Ramos (cell line): Measurements from ENCODE around the gene ATP1B2.

Experiments
- in situ Hi-C: fragments of 300-500 bp; cut with MboI; formaldehyde crosslinking; loops from one replicate; pipeline ENCODE4 v1.14.3; 2022; ENCODE audit warnings: low sequenced_read_pairs; ENCODE audit not compliant: unreplicated experiment

The ATP1B2 gene

GRCh38 chr17:7677388-7678067, 26.8 kb downstream of the ATP1B2 start:
- in situ Hi-C loops = no loop called here

GRCh38 chr17:7684851-7685532, 34.3 kb downstream of the ATP1B2 start:
- in situ Hi-C loops = no loop called here

GRCh38 chr17:7685533-7686221, 35.0 kb downstream of the ATP1B2 start:
- in situ Hi-C loops = no loop called here

GRCh38 chr17:7686222-7687071, 35.7 kb downstream of the ATP1B2 start:
- in situ Hi-C loops = no loop called here

GRCh38 chr17:7687072-7687907, 36.6 kb downstream of the ATP1B2 start, which contains the start of gene TP53:
TSS of gene TP53 (minus strand) at chr17:7687490. CDS start at chr17:7676594, 10,896 bp downstream.
- in situ Hi-C loops = no loop called here

GRCh38 chr17:7687908-7688807, 37.4 kb downstream of the ATP1B2 start, which contains the start of gene WRAP53:
TSS of gene WRAP53 (plus strand) at chr17:7688477. CDS start at chr17:7688649, 172 bp downstream.
- in situ Hi-C loops = no loop called here

GRCh38 chr17:7688808-7689316, 38.1 kb downstream of the ATP1B2 start:
- in situ Hi-C loops = no loop called here

GRCh38 chr17:7695586-7695985, 44.9 kb downstream of the ATP1B2 start:
- in situ Hi-C loops = no loop called here

GRCh38 chr17:7697828-7698588, 47.3 kb downstream of the ATP1B2 start:
- in situ Hi-C loops = no loop called here

GRCh38 chr17:7700510-7700909, 49.8 kb downstream of the ATP1B2 start:
- in situ Hi-C loops = no loop called here

GRCh38 chr17:7701681-7702080, 51.0 kb downstream of the ATP1B2 start:
- in situ Hi-C loops = no loop called here

GRCh38 chr17:7702776-7703175, 52.0 kb downstream of the ATP1B2 start:
- in situ Hi-C loops = no loop called here

GRCh38 chr17:7703584-7704479, 53.1 kb downstream of the ATP1B2 start:
- in situ Hi-C loops = no loop called here

- in situ Hi-C loops = no loop called here
These were observed 54.0 kb downstream of the ATP1B2 start, which contains the start of gene EFNB3 for GRCh38 chr17:7704601-7705268. TSS of gene EFNB3 (plus strand) at chr17:7705202. CDS start at chr17:7705599, 397 bp downstream.

- in situ Hi-C loops = no loop called here
These were observed 54.8 kb downstream of the ATP1B2 start for GRCh38 chr17:7705269-7706255.
